Stimulated activated CD4-positive, alpha-beta T cell treated with anti-CD3 and anti-CD28 coated beads, Interleukin-2, amount 100 ng/mL, for 24 hours (primary cell): ENCODE results near the gene FBXO44.
"Not testable (repeated sequence)": the region's sequence is repeated elsewhere in the genome, so short reads cannot be mapped to it uniquely, and the experiment has no call there.

Experiments used
- DNase-seq, 2 donors: peaks; one replicate each; pipeline ENCODE4 v3.0.0-alpha.2; 2020

The FBXO44 gene, protein sequence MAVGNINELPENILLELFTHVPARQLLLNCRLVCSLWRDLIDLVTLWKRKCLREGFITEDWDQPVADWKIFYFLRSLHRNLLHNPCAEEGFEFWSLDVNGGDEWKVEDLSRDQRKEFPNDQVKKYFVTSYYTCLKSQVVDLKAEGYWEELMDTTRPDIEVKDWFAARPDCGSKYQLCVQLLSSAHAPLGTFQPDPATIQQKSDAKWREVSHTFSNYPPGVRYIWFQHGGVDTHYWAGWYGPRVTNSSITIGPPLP

DNA sequence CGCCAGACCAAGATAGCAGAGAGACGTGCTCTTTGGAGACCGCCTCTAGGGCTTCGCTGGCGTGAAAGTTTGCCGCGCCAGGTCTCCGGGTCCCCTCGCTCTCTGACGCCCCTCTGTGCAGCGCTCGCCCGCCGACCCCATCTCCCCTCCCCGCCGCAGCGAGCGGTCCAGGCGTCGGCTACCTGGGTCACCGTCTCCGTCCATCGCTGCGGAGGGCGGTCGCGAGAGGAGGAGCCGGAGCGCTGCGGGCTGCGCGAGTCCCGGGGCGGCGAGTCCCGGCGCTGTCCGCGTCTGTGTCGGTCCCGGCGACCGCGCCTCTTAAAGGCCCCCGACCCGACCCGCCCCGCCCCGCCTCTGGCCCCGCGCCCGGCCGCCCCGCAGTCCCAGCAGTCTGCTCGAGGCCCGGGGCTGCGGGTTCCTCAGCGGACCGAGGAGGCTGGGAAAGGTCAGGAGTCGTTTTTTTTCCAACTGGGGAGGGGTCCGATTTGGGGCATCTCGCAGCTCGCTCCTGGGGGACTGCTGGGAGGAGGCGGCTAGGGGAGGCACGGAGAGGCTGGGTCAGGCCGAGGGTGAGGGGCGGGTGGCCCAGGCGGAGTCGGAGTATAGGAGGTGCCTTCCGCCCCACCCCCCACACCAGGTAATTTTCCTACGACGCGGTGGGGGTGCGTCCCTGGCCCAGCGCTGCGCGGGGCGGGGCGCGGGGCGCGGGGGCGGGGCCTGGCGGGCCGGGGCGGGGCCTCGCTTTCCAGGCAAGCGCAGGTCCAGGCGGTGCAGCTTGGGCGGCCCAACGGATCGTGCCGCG lies at the start of gene FBXO44, which contains the start of gene FBXO2:
Gene FBXO44, plus strand, starts transcription at position 741 of the 802 bp plus-strand sequence. CDS start 959 bp downstream, outside the sequence.
Gene FBXO2, minus strand, starts transcription at position 293 of the 802 bp plus-strand sequence. Its CDS starts 89 bp downstream, at position 204.
- DNase-seq, result peak; percentile 74 to 77

DNA sequence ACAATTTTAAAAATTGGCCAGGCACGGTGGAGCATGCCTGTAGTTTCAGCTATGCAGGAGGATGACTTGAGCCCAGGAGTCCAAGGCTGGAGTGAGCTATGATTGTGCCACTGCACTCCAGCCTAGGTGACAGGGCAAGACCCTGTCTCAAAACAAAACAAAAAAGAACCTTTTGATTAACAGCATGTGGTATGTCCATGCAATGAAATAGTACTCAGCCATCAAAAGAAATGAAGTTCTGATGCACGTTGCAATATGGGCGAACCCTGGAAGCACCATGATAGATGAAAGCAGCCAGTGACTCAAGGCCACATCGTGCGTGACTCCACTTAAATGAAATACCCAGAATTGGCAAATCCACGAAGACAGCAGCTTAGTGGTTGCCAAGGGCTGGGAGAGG lies 47.9 kb upstream of the FBXO44 start:
- no peak for DNase-seq

DNA sequence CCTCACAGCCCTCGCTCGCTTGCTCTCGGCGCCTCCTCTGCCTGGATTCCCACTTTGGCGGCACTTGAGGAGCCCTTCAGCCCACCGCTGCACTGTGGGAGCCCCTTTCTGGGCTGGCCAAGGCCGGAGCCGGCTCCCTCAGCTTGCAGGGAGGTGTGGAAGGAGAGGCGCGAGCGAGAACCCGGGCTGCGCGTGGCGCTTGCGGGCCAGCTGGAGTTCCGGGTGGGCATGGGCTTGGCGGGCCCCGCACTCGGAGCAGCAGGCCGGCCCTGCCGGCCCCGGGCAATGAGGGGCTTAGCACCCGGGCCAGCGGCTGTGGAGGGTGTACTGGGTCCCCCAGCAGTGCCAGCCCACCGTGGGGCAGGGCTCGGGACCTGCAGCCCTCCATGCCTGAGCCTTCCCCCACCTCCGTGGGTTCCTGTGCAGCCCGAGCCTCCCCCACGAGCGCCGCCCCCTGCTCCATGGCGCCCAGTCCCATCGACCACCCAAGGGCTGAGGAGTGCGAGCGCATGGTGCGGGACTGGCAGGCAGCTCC lies 46.0 kb upstream of the FBXO44 start:
- DNase-seq, result not testable (repeated sequence)

DNA sequence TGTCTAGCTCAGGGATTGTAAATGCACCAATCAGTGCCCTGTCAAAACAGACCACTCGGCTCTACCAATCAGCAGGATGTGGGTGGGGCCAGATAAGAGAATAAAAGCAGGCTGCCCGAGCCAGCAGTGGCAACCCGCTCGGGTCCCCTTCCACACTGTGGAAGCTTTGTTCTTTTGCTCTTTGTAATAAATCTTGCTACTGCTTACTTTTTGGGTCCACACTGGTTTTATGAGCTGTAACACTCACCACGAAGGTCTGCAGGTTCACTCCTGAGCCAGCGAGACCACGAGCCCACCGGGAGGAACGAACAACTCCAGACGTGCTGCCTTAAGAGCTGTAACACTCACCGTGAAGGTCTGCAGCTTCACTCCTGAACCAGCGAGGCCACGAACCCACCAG lies 45.3 kb upstream of the FBXO44 start:
- not testable (repeated sequence) for DNase-seq

DNA sequence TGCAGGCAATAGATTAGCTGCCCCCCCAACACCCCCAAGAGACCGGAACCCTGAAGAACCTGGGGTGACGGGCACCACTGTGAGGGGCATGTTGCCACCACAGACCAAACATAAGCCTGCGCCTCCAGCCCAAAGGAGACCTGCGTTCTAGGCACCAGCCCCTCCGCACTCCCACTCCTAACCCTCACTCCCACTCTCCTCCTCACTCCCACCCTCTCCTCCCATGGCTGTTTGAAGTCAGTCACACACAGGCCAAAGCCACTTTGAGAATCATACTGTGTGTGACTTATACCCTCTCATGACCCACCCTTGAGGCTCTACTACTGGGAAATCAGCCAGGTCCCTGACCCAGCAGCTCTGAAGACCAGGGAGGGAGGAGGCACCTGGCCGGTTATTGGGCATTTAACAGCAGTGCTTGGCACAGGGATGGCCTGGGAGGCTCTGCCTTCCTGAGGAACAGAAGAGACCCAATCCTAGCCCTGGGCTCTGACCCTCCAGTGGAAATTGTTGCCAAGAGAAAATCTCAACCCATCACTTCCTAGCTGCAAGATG lies 44.0 kb upstream of the FBXO44 start:
- no peak for DNase-seq

DNA sequence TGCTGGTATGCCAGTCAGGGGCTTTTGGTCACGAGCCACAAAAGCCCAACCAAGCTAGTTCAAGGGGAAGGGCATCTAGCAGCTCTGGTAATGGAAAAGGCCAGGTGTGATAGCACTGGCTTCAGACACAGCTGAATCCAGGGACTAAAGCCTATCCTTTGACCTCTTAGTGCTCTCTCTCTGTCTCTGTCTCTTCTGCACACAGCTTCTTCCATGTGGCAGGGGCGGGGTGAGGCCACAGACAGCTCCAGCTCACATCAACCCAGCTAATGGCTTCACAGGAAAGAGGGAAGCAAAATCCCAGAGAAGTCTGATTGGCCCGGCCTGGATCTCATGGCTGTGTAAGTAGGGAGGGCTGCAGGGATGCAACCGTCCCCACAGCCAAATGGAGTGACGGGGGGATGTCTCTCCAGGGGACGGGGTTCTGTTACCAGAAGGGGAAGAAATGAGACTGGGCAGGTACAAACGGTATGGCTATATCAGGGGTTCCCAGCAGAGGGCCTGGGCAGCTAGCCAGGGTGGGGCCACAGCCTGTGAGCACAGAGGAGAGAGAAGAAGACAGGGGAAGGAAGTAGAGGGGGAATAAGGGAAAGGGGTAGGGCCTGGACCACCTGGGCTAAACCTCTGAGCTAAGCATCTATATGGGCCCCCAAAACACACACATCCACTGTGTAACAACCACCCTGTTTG lies 42.9 kb upstream of the FBXO44 start:
- DNase-seq, result no peak

DNA sequence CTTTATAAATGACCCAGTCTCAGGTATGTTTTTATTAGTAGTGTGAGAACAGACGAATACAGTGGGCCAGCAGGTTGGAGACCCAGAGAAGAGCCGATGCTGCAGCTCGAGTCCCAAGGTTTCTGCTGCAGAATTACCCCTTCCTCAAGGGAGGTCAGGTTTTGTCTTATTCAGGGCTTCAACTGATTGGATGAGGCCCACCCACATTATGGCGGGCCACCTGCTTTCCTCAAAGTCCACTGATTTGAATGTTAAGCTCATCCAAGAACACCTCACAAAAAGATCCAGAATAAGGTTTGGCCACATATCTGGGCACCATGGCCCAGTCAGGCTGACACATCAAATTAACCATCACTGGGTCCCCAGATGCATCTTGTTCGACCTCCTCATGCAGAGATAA lies 41.3 kb upstream of the FBXO44 start:
- DNase-seq, result no peak

DNA sequence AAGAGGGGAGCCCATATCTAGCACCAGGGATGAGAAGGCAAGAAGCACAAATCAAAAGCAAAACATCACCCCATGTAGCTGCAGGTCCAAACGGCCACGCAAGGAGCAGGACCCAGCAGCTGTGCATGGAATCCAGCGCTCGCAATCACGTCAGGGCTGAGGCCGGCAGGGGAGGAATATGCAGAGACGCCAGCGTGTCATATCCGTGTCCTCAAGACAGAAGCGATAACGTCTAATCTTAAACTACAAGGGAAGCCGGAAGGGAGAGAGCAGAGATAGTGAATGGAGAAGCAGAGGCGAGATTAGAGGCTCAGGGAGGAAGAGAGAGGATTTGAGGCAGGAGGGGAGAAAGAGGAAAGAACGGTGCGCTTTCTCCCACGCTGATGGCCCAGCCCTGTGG lies 39.6 kb upstream of the FBXO44 start:
- no peak for DNase-seq

DNA sequence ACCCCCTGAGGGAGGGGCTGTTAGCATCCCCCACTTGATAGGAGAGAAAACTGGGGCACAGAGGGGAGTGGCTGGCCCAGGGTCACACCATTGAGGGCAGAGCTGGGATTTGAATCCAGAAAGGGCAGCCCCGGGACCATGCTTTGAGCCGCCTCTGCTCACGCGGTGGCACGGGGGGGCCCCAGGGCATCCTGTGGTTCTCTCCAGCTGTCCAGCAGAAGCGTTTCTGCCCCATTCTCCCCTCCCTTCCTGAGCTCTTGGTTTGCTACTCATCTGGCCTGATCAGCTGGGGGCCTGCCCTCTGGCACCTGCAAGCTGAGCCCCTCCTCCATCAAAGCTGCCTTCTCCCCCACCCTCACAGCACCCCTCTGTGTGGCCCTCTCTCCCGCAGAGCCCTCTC lies 37.9 kb upstream of the FBXO44 start:
- no peak for DNase-seq

DNA sequence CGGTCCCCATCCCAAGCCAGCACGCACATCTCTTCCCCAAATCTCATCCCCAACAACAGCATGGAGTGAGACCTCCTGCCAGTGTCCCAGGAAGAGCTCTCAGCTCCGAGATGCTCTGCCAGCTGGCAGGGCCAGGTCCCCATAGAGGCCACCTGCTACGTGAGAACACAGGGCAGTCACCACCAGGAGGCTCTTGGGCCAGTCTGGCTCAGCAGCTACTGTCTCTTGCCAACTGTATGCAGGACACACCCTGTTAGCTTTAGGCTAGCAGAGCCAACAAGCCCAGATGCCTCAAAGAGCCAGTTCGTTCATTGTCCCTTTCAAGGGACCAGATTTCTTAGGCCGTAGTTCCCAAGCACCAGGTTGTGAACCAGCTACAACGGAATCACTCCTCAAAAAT lies 37.4 kb upstream of the FBXO44 start:
- no peak for DNase-seq

DNA sequence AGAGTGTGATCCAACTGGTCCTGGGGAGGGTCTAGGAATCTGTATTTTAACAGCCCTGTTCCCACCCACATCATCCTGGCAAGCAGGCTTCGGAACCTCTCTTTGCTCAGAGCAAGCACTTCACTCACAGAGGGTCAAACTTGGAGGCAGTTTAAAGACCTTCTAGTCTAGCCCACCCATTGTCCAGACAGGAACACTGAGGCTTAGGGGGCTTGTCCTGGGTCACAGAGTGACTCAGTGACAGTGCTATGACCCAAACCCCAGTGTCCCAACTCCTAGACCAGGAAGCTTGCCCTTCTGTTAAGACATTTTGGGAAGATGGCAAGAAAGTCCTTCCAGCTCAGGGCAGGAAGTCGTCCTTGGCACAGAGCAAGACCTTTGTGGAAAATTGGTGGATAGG lies 36.9 kb upstream of the FBXO44 start:
- DNase-seq, result no peak

DNA sequence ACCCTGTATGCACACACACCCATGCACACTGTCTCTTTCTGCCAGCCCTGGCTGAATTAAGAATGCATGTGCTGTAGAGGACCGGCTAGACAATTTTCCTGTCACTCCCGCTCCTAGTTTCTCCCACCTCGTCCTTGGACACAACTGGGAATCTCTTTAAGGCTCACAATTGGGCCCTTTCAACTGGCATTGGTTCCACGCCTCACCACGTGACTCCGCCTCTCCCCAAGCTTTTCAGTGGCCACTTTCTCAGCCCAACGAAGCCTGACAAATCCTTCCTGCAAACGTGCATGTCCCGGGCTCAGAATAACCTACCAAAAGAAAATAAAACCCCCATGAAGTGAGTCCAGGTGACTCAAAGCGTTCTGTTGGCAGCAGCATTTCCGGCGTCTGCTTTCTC lies 34.3 kb upstream of the FBXO44 start:
- no peak for DNase-seq

DNA sequence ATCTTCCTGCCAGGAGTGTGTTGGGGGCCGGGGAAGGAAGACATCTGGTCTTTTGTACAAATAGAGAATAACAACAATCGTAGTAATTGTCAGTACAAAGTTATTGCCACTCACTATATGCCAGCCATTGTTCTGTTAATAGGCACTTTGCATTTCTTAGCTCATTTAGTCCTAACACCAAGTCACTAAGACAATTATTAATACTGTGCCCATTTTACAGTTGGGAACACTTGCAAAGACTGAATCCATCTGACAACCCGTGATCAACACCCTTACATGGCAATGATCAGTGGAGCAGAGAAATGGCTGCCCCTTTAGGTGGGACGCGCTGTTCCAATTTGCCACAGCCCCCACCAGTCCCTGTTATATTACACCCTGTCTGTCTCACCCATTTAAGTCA lies 33.8 kb upstream of the FBXO44 start:
- no peak for DNase-seq

DNA sequence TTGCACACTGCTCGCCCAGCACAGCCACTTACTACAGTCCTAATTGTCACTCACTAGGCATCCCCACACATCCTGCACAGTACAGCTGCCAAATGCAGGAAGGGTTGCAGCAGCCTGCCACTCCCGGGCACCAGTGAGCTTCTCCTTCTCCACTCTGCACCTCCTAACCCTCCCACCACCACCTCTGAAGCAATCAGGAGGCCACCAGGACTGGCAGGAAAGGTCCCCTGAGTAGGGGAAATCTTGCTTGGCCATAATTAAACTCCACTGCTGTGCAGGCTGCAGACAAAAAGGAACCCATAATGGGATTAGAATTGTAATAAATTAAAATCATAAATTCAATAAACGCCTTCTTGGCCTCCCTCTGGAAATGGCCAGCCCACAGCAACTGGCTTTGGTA lies 32.3 kb upstream of the FBXO44 start:
- DNase-seq, result no peak

DNA sequence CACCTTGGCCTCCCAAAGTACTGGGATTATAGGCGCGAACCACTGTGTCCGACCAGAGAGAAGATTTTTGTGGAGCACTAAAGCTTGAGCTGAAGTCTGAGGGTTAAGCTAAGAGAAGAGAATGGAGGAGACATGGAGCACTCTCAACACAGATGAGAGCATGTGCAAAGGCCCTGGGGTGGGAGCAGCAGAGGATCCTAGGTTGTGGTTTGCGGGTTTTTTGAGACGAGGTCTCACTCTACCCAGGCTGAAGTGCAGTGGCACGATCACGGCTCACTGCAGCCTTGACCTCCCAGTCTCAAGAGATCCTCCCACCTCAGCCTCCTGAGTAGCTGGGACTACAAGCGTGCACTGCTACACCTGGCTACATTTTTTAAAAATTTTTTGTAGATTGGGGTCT lies 31.0 kb upstream of the FBXO44 start:
- no peak for DNase-seq

DNA sequence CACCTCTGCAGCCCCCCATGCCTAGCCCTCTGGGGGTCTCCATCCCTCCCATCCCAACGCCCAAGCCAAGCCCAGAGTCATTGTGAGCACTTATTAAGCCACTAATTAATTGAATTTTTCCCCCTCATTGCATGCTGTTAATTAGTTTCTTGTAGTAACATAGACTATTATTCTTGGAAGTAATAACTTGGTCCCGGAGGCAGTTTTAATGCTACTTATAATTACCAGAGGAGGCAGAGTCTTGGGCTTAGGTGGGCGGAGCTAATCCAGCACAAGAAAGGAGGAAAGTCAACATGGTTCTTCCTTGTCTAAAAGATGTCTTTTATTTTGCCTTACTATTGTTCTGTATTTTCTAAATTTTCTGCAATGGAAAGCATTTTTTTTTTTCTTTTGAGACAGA lies 28.1 kb upstream of the FBXO44 start:
- DNase-seq, result no peak

DNA sequence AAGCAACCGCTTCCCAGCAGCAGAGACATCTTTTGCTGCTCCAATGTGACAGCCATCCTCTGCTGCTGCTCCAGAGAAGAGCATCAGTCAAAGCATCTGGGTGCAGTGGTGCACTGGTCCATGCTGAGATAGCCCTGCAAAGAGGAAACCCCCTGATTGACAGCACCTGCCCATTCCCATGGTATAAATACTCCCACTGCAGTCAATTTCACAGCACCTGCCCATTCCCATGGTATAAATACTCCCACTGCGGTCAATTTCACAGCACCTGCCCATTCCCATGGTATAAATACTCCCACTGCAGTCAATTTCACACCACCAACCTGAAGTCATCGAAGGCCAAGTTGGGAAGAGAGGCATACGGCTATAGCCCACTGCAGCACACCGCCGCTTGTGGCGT lies 25.9 kb upstream of the FBXO44 start:
- DNase-seq, result no peak

DNA sequence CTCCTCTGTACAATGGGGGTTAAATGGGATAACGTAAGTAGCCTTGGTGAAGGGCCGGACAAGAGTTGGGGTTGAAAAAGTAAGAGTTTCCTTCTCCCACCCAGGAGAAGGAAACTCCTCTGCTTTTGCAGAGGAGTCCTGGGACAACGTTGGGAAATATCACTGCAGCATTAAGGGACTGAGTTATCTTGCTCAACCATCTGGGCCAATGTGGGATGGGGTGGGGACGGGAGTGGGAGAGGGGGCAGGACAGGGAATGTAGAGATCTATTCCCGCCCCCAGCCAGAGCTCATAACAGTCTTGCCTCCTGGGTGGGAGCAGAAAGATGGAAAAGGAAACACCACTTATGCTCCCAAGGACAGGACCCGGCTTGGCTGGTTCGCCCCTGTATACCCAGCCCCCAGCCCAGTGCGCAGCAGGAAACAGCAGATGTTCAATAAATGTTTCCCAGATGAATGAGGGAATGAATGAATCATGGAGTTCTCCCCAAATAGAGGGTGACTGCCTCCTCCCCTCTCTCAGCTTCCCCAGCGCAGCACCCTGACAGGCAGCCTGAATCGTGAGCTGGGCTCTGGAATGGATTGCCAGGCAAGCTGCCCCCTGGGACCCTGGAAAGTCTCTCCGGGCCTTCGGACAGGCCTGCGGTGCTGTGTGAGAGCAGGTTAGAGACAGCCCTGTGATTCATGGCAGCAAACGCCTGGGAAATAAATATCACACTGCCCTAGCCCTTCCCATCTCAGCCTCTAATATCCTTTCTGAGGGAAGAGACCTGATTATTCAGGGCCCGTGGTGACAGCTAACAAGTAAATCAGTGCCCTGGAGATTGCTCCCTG lies 25.3 kb upstream of the FBXO44 start:
- DNase-seq, result no peak

DNA sequence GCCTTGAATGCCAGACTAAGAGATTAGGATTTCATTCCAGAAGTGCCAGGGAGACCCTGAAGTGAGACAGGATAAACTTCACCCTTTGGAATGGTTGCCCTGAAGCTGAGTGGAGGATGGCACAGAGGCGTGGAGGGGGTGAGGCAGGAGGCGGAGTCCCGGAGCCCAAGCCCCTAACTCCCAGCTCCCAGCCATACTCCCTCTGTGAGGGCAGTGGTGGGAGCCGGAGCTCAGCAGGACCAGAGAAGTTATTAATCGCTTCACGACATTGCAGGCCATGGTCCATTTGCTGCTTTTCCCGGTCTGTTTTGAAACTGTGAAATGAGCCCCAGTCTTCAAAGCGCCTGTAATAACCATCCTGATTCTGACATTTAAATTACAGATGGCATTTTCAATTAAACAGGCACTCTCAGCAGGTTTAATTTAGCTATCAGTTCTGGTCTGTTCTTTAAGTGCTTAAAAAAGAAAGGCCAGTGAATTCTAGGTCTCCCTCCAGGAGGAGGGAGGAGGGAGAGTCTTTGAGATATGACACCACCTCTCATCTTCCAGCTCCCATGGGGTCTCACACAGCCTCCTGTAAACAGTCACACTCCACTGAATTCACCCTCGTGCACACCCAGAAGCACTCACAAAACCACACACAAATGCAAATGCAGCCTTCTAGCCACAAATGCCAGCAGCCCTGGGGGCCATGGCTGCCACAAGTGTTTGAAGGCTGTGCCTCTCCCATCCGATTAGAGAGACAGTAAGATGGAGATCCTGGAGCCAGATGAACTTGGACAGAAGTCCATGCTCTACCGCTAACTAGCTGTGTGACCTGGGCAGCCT lies 20.1 kb upstream of the FBXO44 start:
- DNase-seq, result no peak

DNA sequence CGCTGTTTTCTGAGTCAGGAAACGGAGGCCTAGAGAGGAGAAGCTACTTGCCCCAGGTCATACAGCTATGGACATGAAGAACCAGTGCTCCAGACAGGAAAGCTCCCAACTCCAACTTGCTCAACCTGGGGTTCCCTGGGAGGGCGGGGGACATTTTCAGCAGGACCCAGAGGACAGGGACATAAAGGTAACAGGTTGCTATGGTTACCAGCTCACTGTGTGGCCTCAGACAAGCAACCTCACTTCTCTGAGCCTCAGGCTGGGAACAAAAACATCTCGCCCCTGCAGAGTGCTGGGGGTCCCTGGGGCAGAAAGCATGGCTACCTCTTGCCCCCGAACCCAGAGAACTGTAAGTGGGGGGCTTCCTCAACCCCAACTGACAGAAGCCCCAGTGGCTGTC lies 16.6 kb upstream of the FBXO44 start:
- no peak for DNase-seq

DNA sequence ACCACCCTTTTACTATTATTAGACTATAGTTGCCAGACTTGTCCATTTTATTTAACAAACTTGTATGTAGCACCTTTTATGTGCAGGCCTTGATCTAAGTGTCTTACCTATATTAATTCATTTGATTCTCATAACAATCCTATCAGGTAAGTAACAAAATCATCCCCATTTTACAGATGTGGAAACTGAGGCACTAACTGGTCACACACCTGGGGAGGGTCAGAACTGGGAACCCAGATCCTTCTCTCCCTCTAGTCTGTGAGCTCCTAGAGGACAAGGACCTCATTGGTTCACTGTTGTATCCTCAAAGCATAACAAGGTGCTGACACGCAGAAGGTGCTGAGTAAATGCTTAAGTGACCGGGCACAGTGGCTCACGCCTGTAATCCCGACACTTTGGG lies 15.3 kb upstream of the FBXO44 start:
- no peak for DNase-seq
